Mucosa of descending colon (tissue), 3 donors: ENCODE data around the gene TPRX1. TPM values are rescaled to one million over a fixed set of nuclear protein-coding genes. Genes with fewer than 3 reads are reported as not detected.

Source experiments
- ATAC-seq: fragments of 200-7000 bp; cut with Tn5 transposase; one replicate; pipeline ENCODE4 v1.9.1; 2020; ENCODE audit warnings: mild to moderate bottlenecking, moderate library complexity
- DNase-seq, 3 donors: peaks; one replicate each; pipeline ENCODE4 v3.0.0-alpha.2; 2020
- H3K36me3 ChIP-seq: fragments of 200-600 bp; one replicate; pipeline ENCODE4 v1.8.0; 2021; ENCODE audit warnings: low read depth, mild to moderate bottlenecking
- H3K4me1 ChIP-seq: fragments of 200-600 bp; one replicate; pipeline ENCODE4 v1.8.0; 2021; ENCODE audit warnings: low read depth, mild to moderate bottlenecking
- H3K4me3 ChIP-seq: fragments of 200-600 bp; one replicate; pipeline ENCODE4 v1.8.0; 2021; ENCODE audit warnings: mild to moderate bottlenecking
- H3K9me3 ChIP-seq: fragments of 200-600 bp; one replicate; pipeline ENCODE4 v1.8.0; 2021; ENCODE audit warnings: mild to moderate bottlenecking
- intact Hi-C, 2 donors: fragments of 100-400 bp; cut with DNase I in 1 of 2; cut with micrococcal nuclease in 1 of 2; formaldehyde crosslinking; loops; one replicate each; pipeline versions ENCODE4 v1.11.0 to v1.11.1; 2022; cut with DNase I, micrococcal nuclease
- total RNA-seq, 3 donors: library from RNA; stranded (reverse); fragmentation: NEBNext Ultra II Directional in 2 of 3; extraction: Animal tissue kit (Norgen Biotek cat#: 25700) in 2 of 3; gene quantifications; one replicate each; pipeline versions ENCODE4 v1.2.1 to v1.2.4, GENCODE V29; 2021 to 2023
- TF ChIP-seq, protein P1 (sequence below): fragments of 200-600 bp; IDR thresholded peaks from one replicate; pipeline ENCODE4 v1.8.0; 2022; ENCODE audit warnings: antibody characterized with exemption, mild to moderate bottlenecking
- donor health status: DM: no; HTN: no; CAD: no; lungs with moderate emphysema.
- donor health status: DM: no; HTN: no; CAD: no.
- donor health status: DM: no; HTN: yes; CAD: no.

Gene TPRX1
- total RNA-seq, 3 donors from 2014 or later: not detected

DNA sequence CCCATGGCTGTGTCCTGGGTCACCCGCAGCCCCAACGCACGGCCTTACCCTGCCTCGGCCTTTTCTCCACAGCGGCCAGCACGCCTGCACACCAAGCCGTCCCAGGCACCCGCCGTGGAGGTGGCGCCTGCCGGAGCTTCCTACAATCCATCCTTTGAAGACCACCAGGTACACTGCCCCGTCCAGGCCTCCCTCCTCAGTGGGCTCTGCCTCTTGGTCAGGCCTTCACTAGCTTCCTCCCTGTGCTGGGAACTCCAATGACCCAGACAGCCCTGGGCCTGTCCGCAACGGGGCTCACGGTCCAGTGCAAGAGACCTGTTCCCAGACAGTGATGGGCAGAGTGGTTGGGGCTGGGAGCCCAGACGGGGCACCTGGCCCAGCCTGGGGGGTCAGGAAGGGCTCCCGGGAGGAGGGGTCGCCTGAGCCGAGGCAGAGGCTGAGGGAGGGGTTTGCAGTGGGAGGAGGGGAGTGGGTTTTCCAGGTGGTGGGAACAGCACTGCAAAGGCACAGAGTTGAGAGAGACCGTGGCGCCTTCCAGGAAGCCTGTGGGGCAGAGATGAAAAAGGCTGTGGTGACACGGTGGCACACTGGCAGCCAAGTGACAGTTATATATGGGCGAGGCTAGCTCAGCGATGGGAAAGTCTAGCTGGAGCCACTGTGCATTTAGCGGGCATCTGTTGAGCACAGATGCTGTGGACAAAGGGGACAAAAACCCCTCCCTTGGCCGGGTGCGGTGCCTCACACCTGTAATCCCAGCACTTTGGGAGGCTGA is 51.7 kb downstream of the TPRX1 start:
- Histone ChIP-seq H3K4me3 (no peak overlapping the region), H3K36me3 (peaks cover 5% of the 10 kb centered on the region), H3K4me1 (peaks cover 8% of the 10 kb centered on the region), H3K9me3 (no peaks in the 10 kb centered on the region)
- no peak for ATAC-seq
- intact Hi-C loops: no loop called here
- no peak for DNase-seq
- TF ChIP-seq, protein P1, sequence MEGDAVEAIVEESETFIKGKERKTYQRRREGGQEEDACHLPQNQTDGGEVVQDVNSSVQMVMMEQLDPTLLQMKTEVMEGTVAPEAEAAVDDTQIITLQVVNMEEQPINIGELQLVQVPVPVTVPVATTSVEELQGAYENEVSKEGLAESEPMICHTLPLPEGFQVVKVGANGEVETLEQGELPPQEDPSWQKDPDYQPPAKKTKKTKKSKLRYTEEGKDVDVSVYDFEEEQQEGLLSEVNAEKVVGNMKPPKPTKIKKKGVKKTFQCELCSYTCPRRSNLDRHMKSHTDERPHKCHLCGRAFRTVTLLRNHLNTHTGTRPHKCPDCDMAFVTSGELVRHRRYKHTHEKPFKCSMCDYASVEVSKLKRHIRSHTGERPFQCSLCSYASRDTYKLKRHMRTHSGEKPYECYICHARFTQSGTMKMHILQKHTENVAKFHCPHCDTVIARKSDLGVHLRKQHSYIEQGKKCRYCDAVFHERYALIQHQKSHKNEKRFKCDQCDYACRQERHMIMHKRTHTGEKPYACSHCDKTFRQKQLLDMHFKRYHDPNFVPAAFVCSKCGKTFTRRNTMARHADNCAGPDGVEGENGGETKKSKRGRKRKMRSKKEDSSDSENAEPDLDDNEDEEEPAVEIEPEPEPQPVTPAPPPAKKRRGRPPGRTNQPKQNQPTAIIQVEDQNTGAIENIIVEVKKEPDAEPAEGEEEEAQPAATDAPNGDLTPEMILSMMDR: no peak

Other genes starting within 250 kb of the TPRX1 start
- under 1 TPM in 1 of 3 donors, not detected in 2; 0.22 TPM for gene ZNF541, start 231.4 kb downstream of the TPRX1 start, total RNA-seq
- gene BICRA, start 195.4 kb downstream of the TPRX1 start, total RNA-seq: 10 to 100 TPM; 18.1 to 19.7 (median 18.5) TPM
- gene EHD2, start 91.1 kb downstream of the TPRX1 start, total RNA-seq: 100 to 1,000 TPM in 1 of 3 donors, 10 to 100 TPM in 2; 10.8 to 108 (median 30.3) TPM
- gene NOP53, start 59.0 kb downstream of the TPRX1 start, total RNA-seq: 100 to 1,000 TPM; 237 to 391 (median 284) TPM
- gene SELENOW, start 25.8 kb downstream of the TPRX1 start, total RNA-seq: 100 to 1,000 TPM; 228 to 527 (median 281) TPM
- gene CRX, start 17.4 kb upstream of the TPRX1 start, total RNA-seq: not detected
- not detected for gene TPRX2, start 54.7 kb upstream of the TPRX1 start, total RNA-seq
- gene SULT2A1, start 81.8 kb upstream of the TPRX1 start, total RNA-seq: 1 to 10 TPM in 1 of 3 donors, under 1 TPM in 1, not detected in 1; 0.67 to 1.3 TPM
- not detected for gene BSPH1, start 187.6 kb upstream of the TPRX1 start, total RNA-seq
- not detected for gene ELSPBP1, start 190.1 kb upstream of the TPRX1 start, total RNA-seq
- not detected for gene CABP5, start 239.5 kb upstream of the TPRX1 start, total RNA-seq